Kidney epithelial cell (primary cell): Measurements from ENCODE around the gene AMIGO3. TPM values are rescaled to one million over a fixed set of nuclear protein-coding genes. Genes with fewer than 3 reads are reported as not detected.
"Not testable (repeated sequence)": the region's sequence is repeated elsewhere in the genome, so short reads cannot be mapped to it uniquely, and the experiment has no call there.

Source experiments
- DNase-seq: peaks from one replicate; pipeline ENCODE4 v3.0.0-alpha.2; 2010; ENCODE audit warnings: low read depth
- H3K27me3 ChIP-seq: 2 replicates; pipeline ENCODE4 v1.6.0; 2011; ENCODE audit warnings: low read length; ENCODE audit not compliant: control insufficient read depth, insufficient read depth
- H3K36me3 ChIP-seq: 2 replicates; pipeline ENCODE4 v1.5.1; 2011; ENCODE audit warnings: low read length; ENCODE audit not compliant: control insufficient read depth, insufficient read depth
- H3K4me3 ChIP-seq: 2 replicates; pipeline ENCODE4 v1.5.1; 2011; ENCODE audit warnings: low read depth, mild to moderate bottlenecking, control low read depth, low read length
- total RNA-seq: library from RNA; depleted of rRNA; stranded (reverse); fragments of >200 nt; gene quantifications from 2 replicates; pipeline ENCODE4 v1.2.3, GENCODE V29; 2015
- TF ChIP-seq, protein P1 (sequence below): IDR thresholded peaks from 2 replicates; pipeline ENCODE4 v1.5.1; 2011; ENCODE audit warnings: mild to moderate bottlenecking, moderate library complexity, low read length, control low read depth, inconsistent platforms; ENCODE audit not compliant: insufficient read depth, poor library complexity, severe bottlenecking

AMIGO3 gene
- total RNA-seq, 1 donor from 2014 or later = not detected

DNA sequence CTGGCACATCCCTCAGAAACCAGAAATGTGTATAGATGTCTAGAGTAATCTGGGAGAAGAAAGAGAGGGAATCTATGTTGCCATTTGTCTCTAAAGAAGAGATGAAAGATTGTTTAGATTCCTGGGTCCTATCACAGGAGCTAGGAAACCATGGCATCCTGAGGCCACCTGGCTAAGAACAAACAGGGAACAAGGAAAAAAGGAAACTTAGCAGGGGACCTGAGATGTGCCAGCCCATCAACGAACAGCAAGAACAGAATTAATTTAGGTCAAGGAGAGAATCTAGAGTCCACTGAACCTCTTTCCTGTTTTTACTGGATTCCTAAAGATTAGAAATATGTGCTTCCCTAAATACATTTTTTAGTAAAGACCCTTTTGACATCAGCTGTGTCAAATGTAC lies 36.6 kb upstream of the AMIGO3 start:
- no peak overlapping the region for H3K4me3 ChIP-seq
- TF ChIP-seq, protein P1, sequence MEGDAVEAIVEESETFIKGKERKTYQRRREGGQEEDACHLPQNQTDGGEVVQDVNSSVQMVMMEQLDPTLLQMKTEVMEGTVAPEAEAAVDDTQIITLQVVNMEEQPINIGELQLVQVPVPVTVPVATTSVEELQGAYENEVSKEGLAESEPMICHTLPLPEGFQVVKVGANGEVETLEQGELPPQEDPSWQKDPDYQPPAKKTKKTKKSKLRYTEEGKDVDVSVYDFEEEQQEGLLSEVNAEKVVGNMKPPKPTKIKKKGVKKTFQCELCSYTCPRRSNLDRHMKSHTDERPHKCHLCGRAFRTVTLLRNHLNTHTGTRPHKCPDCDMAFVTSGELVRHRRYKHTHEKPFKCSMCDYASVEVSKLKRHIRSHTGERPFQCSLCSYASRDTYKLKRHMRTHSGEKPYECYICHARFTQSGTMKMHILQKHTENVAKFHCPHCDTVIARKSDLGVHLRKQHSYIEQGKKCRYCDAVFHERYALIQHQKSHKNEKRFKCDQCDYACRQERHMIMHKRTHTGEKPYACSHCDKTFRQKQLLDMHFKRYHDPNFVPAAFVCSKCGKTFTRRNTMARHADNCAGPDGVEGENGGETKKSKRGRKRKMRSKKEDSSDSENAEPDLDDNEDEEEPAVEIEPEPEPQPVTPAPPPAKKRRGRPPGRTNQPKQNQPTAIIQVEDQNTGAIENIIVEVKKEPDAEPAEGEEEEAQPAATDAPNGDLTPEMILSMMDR = no peak
- no peaks in the 10 kb centered on the region for H3K36me3 ChIP-seq
- no peak for DNase-seq
- no peaks in the 10 kb centered on the region for H3K27me3 ChIP-seq

DNA sequence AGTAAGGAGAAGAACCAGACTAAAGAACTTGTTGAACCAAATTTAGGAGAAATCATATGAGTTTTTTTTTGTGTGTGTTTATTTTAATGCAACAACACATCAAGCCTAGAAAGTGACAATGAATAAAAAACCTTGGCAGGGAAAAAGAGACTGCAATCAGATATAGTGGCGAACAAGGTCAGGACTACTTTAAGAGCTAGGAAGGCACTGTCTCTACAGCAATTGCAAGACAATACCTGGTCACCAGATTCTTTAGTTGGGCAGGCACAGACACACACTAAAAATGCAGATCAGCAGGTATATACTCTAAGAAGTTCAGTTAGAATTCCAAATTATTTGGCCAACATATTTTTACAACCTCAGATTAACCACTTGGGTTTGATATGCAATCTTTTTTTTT lies 35.1 kb upstream of the AMIGO3 start:
- Histone ChIP-seq H3K36me3 (no peaks in the 10 kb centered on the region), H3K27me3 (no peaks in the 10 kb centered on the region), H3K4me3 (no peak overlapping the region)
- TF ChIP-seq, protein P1 = no peak
- DNase-seq = no peak

DNA sequence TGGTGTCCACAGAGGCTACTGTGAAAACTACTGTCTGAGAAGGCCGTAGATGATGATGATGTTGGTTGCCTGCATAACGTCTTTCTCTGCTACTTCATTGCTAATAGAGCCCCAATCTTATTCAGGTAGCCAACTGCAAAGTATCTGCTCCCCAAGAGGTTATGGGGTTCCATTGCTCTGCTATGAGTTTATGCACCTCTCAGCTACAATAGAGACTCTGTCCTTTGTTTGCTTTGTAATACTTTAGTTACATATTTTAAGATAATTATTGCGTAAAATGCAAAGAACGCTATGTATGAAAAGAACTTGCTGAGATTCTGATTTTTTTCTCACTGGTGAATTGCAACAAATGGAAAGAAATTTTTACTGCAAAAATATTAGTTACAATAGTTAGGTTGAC lies 32.0 kb upstream of the AMIGO3 start:
- DNase-seq = no peak
- TF ChIP-seq, protein P1 = no peak
- no peak overlapping the region for H3K4me3 ChIP-seq
- no peaks in the 10 kb centered on the region for H3K27me3 ChIP-seq
- no peaks in the 10 kb centered on the region for H3K36me3 ChIP-seq

DNA sequence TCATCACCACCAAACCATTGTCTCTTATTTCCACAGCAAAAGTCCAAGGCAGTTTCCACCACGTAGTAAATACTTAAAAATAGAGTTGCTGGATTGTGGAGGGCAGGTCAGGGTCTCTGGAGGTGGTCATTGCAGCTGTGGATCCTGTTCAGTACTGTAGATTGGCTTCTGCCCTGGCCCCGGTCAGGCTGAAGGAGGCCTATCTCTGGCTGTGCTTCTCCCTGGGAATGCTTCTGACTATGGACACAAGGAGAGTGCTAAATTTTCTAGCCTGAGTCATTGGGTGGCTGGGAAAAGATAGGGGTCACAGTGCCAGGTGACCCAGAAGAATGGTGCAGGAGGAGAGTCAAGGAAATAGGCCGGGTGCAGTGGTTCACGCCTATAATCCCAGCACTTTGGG lies 30.6 kb upstream of the AMIGO3 start:
- H3K4me3 ChIP-seq = no peak overlapping the region
- H3K36me3 ChIP-seq = no peaks in the 10 kb centered on the region
- no peaks in the 10 kb centered on the region for H3K27me3 ChIP-seq
- TF ChIP-seq, protein P1 = no peak
- no peak for DNase-seq

DNA sequence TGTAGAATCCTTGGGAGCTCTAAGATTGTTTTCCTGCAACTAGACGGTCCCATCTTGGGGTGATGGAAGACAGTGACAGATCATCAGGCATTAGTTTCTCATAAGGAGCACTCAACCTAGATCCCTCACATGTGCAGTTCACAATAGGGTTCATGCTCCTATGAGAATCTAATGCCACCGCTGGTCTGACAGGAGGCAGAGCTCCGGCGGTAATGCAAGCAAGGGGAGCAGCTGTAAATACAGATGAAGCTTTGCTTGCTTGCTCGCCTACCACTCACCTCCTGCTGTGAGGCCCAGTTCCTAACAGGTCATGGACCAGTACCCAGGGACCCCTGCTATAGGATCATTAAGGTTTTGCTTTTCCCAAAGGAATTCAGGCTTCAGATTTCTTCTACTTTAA lies 29.4 kb upstream of the AMIGO3 start:
- DNase-seq, H3K4me3 ChIP-seq, H3K36me3 ChIP-seq, H3K27me3 ChIP-seq: not testable (repeated sequence)

DNA sequence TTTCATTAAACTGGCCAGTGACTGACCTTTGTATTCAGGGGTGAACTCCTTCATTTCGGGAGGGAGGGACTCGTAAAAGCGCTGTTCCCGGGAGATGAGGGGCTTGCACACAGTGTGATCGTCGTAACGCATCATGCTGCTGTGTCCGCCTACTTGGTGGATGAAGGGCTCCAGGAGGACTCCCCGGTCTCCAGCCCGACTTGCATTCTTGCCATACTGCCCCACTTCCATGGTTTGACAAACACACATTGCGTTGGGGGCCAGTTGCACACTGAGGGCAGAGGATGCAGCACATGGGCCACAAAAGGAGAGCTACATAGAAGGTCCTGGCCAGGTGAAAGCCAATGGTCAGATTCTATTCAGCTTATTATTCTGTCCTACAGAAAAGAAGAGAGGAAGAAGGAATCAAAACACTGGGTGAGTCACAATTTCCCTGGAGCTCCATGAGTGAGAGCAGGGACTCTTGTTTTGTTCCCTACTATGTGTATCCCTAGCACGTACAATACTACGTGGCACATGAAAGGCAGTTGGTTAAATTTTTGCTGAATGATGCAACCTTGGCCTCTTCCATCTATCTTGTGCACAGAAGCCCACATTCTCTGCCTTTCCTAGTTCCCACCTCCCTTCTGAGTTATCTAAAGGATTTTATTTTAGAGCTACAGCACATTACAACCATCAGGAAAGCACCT lies 28.5 kb upstream of the AMIGO3 start:
- peak; percentile 31 for DNase-seq
- Histone ChIP-seq H3K36me3 (no peaks in the 10 kb centered on the region), H3K27me3 (no peaks in the 10 kb centered on the region), H3K4me3 (no peak overlapping the region)
- TF ChIP-seq, protein P1 = no peak
